ENCODE data around the gene FILIP1. TPM values are rescaled to one million over a fixed set of nuclear protein-coding genes. Genes with fewer than 3 reads are reported as not detected.

FILIP1 gene
- total RNA-seq, 1 donor from 2014 or later: 54.4 TPM

DNA sequence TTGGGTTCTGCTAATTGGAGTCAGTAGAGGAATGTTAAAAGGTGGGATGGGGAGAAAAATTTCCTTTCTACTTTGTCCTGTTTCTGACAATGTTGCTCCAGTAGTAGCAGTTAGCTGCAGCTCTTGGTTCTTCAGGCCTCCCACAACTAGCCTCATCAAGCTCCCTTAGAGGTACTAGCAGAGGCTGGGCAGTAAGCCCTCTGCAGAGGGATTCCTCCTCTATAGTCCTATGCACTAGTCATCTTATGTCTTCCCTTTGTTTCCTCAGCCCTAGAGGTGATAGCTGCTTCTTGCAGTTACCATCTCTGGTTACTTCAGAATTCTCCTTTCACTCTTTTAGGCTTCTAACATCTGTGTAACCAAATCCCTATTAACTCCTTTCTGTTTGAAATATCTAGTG is 99.8 kb downstream of the FILIP1 start:
- no peak for DNase-seq (ENCODE audit: extremely low read depth, low read depth, low spot score)

DNA sequence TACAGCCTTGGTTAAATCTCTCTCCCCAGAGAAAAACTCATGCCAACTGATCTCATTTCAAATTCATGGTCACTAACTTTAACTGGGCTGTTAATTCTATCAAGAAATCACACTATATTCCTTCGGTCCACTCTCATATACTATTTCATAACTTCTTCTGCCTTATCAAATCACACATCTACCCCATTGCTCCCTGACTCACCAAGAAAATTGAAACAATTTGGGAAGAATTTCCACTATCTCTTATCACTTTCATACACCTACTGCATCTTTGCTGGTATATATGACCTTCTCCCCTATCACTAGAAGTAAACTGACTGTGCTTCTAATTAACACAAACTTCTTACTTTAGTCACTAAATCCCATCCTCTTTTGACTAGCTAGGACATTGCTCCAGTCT is 102.3 kb downstream of the FILIP1 start:
- DNase-seq (ENCODE audit: extremely low read depth, low read depth, low spot score): no peak

DNA sequence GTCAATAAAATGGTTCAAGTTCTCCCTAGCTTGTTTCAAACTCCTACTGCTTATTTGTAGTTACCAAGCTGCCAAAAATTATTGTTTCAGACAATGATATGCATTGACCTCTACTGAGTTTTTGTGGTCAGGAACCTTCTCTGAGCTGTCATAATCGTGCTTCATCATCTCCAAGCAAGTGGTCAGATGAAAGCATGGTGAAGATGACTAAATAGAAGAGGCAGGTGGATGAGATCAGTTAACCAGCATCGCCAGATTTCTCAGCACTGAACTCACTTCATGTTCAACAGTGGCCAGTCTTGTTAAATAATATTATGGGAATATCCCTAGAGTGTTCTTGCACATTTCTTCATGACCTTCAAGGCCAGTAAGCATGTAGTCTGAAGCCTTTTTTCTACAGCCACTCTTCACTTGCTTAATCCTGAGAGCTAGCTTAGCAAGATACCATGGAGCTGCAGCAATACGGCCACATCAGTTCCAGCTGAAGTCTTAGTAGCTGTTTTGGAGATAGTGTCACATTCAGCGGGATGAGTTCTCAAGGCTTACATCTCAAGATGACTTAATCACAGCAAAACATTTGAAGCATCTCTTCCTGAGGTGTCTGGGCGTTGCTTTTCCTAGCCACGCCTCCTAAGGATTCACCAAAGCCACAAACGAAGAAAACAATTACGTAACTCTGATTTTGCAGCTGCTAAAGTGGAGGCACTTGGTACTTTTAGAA is 107.4 kb downstream of the FILIP1 start:
- no peak for DNase-seq (ENCODE audit: extremely low read depth, low read depth, low spot score)

DNA sequence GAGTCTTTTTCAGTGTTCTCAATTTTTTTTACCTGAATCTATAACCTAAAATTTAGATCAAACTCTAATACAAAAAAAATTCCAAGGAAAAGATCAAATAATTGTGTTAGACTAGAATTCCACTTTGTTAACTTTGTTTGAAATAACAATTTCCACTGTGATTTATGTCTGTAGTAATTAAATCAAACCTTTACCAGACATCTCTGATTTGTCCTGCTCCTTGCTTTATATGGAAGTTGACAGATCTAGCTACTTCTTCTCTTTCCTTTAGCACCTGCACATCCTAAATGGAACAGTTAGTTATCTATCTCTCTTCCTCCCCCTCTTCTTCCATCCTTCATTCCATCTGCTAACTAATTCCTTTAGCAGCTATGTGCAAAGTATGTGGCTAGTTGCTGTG is 109.5 kb downstream of the FILIP1 start:
- DNase-seq (ENCODE audit: extremely low read depth, low read depth, low spot score): no peak

DNA sequence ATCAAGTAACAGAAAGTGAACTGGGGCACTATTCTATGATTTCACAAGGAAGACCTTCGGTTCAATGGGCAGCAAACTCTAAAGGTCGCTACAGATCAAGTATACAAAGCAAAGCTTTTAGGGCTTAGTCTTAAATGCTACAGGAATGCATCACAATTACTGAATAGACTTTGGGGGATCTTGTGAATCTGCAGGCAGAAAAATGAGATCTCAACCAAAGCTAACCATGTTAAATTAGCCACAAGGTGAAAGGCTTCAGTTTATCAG is 111.0 kb downstream of the FILIP1 start:
- no peak for DNase-seq (ENCODE audit: extremely low read depth, low read depth, low spot score)

DNA sequence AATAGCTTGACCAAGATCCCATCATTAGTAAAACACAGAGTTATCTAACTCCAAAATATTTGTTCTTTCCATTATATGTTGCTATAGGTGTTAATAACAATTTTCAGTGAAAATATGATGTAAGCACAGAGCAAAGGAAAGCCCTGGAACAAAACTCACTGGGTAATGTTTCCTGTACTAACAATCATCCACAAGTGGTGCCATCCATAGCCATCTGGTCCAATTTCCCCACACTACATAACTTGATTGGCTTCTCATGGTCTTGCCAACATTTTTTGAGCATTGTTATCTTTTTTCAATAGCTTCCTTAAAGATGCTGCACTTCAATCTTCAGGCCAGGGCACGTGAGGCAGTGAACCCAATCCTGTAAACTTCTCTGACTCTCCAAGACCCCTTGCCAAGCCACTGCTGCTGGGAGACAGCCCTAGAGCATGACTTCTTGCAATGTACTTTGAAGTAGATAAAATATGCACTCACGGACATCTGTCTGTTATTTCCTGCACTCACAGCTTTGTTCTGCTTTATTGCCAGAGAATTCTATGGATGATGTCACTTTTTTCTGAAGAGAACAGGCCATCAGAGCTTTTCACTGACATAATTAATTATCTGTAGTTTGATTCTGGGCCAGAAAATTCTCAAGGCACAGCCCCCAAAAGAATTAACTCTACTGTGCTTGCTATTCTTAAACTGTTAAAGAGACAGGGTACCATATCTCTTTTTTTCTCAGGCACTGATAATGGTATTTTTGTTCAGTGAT is 111.5 kb downstream of the FILIP1 start:
- no peak for DNase-seq (ENCODE audit: extremely low read depth, low read depth, low spot score)

DNA sequence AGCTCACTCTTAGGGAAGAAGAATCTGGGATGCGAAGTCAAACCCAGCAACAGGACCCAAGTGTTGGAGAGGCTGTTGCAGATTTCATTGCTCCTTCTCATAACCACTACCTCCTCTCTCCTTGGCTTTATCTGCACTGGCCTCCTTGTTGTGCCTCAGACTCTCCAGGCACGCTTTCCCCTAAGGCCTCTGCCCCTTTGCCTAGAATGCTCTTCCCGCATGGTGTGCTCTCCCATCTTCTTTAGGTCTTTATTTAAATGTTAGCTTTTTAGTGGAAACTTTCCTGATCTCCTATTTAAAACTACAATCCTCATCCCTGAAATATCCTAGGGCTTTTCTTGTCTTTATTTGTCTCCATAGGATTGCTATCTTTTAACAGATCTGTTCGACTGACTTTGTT is 114.1 kb downstream of the FILIP1 start:
- no peak for DNase-seq (ENCODE audit: extremely low read depth, low read depth, low spot score)

DNA sequence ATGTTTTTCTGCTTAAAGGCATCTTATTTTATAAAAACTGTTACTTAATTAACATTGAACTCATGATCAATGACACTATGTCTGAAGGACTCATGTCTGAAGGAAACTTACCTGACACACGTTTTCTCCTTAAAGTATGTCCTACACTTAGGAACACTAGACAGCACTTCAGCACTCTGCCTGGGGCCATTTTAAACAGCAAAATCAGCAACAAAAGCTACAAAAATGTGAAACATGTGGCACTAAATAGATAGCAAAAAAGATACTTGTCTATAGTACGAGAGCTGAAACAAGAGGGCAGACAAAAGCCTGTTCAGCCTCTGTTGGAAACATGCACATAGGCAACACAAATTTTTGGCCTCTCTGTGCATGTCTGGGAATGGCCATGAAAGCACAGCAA is 115.5 kb downstream of the FILIP1 start:
- no peak for DNase-seq (ENCODE audit: extremely low read depth, low read depth, low spot score)

DNA sequence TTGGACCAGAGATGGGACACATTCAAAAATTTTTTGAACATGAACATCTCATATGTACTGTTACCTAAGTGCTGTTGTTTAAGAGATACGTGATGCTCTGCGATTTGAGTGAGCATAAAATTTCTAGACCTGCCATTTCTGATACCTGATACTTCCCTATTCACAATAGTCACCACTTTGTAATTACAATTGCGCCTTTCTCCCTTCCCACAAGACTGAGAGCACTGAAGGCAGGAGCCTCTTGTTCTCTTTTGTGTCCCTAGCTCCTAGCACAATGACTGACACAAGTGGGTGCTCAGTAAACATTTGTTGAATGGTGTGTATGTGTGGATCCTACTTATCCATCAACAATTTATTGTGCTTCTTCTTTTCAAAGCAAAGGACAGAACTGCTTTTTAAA is 116.2 kb downstream of the FILIP1 start:
- no peak for DNase-seq (ENCODE audit: extremely low read depth, low read depth, low spot score)

DNA sequence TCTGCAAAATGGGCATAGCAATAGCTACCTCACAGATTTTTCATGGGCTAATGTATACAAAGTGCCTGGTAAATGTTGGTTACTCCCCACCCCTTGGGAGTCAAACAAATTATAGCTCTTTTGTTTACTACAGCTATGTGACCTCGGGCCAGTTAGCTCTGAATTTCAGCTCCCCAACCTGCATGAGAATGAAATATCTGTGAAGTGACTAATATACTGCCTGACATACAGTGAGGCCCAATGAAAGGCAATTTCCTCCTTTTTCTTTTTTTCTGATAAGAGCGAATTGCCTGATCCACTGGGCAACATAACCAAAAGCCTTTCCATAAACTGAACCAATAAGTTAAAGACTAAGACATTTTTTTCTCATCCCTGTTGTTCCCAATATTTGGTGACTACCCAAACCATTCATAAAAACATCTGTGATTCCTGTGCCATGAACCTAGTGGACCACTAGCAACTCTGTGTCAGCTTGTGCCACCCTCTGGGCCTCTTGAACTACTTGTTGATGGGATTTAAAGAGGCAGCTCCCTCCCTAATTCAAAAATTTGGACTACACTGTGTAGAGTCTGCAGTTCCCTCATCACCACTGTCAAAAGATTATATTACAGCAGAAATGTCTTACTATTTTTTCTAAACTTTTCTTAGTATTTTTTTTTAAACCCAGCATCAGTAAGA is 117.1 kb downstream of the FILIP1 start:
- no peak for DNase-seq (ENCODE audit: extremely low read depth, low read depth, low spot score)

DNA sequence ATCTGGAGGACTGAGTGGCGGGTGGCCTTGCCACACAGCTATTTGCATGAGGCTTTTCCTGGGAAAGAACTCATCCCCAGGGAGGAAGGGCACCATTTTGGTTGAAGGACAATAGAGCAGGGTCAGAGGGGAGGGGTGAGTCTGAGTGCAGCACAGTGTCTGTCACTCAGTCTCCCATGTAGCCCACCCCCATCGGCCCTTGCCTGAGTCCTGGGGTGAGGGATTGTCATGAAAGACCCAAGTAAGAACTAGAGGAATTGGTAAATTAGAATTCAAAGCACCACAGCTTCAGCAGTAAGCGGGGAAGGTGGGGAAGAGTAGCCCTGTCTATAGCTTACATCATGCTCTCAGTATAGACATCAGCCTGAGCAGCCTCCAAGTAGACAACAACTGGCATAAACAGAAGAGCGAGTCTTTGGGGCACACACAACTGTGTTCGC is 118.6 kb downstream of the FILIP1 start:
- no peak for DNase-seq (ENCODE audit: extremely low read depth, low read depth, low spot score)

DNA sequence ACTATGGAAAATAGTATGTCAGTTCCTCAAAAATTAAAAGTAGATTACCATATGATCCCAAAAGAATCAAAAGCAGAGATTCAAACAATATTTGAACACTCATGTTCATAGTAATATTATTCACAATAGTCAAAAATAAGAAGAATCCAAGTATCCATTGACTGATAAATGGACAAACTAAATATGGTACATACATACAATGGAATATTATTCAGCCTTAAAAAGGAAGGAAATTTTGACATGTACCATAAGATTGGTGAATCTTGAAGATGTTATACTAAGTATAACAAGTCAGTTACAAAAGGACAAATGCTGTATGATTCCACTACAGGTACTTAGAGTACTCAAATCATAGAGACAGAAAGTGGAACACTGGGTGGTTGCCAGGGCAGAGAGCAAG is 120.7 kb downstream of the FILIP1 start:
- DNase-seq (ENCODE audit: extremely low read depth, low read depth, low spot score): no peak

DNA sequence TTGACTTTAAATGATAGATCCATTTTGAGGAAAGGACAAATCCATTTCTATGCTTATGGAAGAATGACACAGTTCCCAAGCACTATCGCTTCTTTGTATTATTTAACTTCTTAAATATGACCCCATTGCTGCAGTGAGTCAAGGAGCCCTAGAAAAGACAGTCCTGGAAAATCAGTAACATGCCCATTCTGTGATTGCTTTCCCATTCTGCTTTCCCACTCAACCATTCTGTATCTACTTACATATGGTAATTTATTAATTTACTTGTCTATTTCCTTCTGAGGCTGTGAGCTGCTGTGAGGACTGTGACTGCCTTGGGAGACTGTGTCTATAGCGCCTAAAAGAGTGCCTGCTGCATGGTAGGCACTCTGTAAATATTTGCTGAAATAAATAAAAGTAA is 123.6 kb downstream of the FILIP1 start:
- DNase-seq (ENCODE audit: extremely low read depth, low read depth, low spot score): no peak

DNA sequence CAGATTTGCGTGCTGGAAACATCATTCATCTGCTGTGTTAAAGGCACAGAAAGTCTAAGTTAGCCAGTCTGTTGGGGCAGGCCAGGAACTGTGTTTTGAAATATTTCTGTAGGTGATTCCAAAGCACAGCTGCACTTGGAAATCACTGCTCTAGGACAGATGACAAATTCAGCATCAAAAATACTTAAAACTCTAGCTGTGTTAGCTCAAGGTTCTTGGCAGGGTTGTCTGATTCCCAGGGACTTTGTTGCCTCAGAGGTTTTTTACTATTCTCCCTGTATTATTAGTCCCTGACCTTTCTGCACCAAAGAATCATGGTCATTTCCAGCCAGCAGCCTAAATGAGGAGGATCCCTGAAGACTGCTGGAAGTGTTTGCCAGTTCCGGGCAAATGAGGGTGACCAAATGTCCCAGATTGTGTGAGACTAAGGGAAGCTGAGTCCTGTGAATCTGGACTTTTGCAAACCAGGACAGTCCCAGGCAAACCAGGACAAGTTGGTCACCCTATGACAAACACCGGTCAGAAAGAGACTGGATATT is 124.7 kb downstream of the FILIP1 start:
- DNase-seq (ENCODE audit: extremely low read depth, low read depth, low spot score): no peak

DNA sequence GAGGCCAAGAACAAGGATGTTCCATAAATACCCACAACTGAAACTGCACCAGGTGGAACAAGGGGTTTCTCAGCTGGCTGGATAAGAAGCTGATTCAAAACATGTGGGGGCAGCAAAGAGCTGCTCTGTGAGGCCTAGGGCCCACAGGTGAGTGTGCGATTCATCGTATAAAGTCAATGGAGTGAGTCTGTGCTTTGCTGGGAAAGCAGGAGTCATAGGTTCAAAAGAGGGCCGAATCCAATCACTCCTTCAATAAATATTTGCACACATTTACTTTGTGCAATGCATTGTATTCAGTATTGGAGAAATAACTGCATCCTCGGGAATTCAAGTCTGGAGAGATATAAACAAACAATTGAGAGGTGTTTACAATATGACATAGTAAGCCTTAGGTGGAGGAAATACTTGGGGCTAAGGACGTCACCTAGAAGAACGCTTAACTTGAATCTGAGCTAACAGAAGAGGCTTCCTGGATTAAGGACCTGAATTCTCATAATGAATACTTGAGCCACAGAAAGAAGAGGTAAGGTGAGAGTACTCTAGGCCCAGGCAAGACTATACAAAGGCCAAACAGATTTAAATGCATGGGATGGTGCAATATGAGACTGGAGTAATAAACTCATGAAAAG is 125.3 kb downstream of the FILIP1 start:
- no peak for DNase-seq (ENCODE audit: extremely low read depth, low read depth, low spot score)

DNA sequence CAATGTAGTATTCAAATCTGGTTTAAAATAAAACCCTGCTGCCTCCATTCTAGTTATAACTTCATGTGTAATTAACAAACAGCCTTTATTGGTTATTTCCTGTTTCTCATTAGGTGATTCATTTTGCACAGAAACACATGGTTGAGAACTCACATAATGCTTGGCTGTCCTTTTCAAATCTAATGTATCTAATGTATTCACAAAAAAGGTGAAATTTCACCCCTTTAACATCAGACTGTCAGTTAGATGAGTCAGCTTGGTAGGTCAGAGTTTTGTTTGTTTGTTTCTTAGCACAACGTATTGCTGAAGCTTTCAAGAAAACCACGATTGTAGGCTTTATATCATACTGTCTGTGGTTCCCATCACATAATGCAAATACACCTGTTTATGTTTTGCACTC is 130.3 kb downstream of the FILIP1 start:
- DNase-seq (ENCODE audit: extremely low read depth, low read depth, low spot score): no peak

DNA sequence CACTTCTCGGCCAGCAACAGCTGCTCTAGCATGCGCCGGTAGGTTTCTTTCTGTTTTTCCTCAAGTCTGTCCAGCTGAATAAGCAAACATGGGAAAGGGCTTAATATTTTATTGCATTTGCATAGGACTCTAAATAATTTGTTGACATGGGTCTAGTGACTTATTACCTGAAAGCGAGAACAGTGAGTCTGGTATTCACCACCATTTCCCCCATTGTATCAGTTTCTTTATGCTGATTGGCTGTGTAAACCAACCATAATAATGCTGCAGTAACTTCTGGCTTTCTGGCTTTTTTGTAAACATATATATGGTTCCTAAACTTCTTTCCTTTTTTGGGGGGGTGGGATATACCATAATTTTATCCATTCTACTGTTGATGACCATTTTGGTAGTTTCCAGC is 140.0 kb downstream of the FILIP1 start:
- DNase-seq (ENCODE audit: extremely low read depth, low read depth, low spot score): no peak

DNA sequence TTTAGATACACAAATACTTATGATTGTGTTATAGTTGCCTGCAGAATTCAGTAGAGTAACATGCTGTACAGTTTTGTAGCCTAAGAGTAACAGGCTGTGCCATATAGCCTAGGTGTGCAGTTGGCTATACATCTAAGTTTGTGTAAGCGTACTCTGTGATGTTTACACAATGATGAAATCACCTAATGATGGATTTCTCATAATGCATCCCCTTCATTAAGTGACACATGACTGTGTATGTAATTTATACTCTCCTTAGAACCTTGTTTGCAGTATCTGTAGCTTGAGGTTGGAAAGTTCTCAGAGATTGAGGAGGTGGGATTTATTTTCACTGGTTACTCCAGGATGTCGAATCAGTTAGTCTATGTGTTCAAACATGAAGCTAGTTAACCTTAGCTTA is 142.0 kb downstream of the FILIP1 start:
- DNase-seq (ENCODE audit: extremely low read depth, low read depth, low spot score): no peak

DNA sequence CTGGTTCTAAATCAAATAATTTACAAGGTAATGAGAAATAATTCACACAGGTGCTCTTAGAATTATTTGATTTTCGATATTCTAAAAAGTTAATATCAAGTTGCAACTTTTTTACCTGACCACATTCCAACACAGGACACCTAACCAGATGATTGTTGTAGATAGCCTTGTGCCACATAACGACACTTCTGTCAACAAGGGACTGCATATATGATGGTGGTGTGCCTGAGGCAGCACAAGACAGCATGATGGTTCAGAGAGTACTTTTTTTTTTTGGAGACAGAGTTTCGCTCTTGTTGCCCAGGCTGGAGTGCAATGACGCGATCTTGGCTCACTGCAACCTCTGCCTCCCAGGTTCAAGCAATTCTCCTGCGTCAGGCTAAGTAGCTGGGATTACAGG is 142.8 kb downstream of the FILIP1 start:
- no peak for DNase-seq (ENCODE audit: extremely low read depth, low read depth, low spot score)

DNA sequence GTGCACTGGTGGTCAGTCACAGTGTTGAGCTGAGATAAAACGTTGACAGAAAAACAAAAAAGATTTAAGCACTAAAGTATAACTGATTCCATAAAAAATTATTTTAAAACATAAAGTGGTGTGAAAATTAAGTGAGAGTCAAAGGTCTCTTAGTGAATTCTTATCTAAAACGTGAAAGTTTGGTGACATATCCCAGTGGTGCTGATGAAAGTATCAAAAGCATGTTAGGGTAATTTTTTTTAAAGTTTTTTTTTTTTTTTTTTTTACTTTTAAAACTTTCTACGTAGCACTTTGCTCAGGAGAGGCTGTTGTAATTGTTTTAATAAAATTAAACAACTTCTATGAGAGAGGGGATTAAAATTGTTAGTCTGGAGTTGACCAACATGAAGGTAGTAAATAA is 143.4 kb downstream of the FILIP1 start:
- no peak for DNase-seq (ENCODE audit: extremely low read depth, low read depth, low spot score)

DNA sequence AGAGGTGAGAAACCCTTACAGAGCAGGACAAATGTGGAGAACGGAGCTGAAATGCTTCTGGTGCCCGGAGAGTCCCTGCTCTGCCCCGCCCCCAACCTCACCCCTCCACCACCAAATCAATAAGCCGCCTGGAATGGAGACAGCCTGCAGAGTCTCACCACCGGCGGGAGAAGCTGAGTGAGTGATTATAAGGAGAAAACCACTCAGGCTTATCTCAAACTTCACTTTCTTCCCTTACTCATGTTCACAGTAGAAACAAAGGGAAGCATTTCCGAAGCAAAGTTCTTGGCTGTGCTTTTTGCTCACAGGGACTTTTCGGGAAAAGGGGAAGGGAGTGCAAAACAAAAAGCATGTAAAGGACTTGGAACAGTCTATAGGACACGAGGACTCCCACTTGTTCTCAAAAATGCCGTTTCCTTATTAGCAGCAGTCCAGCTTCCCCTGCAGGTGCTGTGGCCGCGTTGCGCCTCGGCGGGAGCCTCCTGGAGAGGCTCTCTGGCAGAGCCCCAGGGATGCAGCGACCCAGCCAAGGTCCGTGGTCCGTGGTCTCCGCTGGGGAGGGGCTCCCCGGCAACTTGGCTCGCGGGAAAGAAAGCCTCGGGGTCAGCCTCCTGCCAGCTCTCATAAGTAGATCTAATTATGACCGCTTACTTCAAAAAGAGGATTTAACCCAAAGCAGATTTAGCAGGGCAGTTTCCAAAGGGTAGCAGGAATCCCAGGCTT is 144.2 kb downstream of the FILIP1 start:
- no peak for DNase-seq (ENCODE audit: extremely low read depth, low read depth, low spot score)
